HG02798 (cell line): Measurements from ENCODE around the gene ANKRD63.
A peak's percentile ranks its signal among the peaks of the same experiment; 100 is the strongest.

Experiments used
- ATAC-seq: cut with Tn5 transposase; IDR thresholded peaks from one replicate; pipeline ENCODE4 v1.9.1; 2021; ENCODE audit warnings: mild to moderate bottlenecking; ENCODE audit not compliant: unreplicated experiment, poor library complexity

The ANKRD63 gene

DNA sequence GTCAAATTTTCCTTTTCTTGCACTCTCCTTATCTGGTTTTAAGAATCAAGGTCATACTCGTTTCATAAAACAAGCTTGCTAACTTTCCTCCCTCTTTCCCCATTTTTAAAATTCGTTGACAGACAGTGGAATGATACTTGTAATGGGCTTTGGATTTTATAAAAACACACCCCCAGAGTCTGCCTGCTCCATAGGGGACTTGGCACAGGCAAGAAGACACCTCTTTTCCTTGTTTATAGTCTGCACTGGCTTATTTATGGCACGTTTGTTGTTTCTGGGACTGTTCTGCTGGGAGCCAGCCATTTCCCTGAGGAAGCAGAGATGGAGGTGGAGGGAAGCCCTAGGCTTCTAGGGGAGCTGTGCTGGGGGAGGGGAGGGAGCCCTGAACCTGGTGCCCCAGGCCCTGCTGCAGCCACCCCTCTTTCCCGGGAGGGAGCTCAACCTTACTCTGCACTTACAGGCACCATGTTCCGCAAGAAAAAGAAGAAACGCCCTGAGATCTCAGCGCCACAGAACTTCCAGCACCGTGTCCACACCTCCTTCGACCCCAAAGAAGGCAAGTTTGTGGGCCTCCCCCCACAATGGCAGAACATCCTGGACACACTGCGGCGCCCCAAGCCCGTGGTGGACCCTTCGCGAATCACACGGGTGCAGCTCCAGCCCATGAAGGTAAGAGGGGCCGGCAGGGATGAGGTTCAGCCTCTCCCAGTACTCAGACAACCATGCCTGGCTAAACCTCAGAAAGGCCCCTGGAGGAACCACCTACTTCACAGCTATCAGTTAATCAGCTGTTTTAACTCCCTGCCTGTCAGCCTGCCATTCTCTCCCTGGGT is 18.3 kb downstream of the ANKRD63 start:
- no peak for ATAC-seq

DNA sequence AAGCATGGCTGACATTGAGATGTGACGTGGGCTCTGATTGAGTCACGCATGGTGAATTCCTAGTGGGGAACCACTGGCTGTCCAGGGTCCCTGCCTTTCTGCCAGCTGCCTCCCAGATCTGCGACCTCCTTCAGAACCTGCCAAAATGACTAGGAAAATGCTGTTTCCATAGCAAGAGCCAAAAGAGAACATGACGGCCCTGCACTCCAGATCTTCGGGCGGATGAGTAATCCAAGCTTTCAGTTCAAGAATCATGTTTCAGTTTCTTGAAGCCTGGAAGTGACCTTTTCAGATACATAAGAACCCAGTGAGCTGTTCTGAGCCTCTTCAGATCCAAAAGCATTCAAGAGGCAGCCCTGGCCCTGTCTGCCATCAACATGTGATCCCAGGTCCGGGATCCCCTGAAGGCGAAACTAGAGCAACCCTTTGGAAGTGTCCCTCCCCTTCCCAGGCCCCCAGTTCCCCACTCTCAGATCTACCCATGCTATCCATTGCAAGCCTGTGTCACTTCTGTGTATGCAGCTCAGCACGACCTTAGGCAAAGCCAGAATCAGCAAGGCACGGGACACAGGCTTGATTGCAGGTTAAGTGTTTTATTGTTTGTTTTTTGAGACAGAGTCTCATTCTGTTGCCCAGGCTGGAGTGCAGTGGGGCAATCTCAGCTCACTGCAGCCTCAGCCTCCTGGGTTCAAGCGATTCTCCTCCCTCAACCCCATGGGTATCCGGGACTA is 19.7 kb downstream of the ANKRD63 start:
- ATAC-seq, result no peak

DNA sequence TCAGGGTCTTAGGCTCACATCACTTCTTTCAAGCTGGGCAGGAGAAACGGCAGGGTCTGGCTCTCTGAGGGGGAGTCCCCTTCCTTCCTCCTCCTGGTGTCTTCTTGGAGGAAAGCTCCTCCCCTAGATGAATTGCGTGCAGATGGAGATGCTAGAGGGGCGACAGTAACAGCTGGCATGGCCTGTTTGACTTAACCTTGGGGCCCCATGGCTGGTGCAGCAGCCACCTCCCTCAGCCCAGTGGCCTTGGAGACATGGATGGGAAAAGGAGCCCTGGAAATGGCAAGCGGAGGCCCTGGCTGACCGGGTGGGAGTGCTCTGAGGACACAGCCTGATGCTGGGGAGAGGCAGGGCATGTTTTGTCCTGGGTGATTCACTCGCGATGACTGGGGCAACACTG is 23.8 kb downstream of the ANKRD63 start:
- ATAC-seq, result no peak

DNA sequence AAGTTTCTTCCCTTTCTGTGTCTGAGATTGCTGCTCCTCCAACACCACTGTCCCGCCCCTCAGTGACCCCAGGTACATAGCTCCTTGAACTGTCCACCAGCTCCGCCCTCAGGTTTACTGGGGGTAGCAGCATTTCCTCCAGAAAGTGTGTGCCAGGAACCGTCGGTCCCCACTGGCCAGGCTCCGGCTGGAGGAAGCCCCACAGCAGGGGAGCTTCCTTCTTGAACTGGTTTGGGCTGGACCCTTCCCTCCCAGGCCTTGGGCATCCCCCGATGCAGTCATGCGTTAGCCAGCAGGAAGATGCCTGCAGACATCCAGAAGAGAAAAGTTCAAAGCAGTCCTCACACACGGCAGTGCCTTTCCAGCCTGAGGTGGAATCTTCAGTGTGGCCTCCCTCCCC is 24.3 kb downstream of the ANKRD63 start:
- no peak for ATAC-seq

DNA sequence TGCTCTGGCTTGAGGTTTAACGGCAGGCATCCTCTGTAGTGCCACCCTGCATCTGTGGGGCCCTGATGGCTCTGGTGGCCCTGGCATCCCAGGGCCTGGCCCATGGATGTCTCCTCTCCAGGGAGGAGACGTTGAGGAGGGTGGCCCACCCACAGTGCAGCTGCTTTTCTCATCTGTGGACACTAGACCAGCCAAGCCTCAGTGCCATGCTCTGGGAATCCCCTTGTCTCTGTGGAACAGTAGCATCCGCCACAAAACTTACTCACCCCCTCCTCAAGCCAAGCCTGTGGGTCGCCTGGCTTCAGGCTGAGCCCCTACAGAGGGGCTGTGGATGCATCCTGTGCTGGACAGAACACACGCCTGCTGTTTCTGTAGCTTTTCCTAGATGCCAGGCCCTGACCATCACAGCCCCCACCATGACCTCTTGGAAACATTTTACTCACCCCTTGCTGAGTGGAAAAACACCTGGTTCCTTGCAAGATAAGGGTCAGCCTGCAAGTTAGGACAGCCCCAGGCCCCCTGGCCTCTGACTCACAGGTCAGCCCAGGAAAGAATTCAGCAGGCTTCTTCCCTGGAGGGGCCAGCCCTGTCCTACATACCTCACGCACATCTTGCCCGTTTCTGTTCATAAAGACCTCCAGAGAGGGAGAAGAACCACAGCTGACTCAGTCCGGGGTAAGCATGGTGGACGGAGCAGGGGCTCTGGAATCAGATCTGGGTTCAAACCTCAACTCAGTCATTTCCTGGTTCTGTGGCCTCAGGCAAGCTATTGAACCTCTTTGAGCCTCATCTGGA is 25.0 kb downstream of the ANKRD63 start:
- ATAC-seq, result no peak

DNA sequence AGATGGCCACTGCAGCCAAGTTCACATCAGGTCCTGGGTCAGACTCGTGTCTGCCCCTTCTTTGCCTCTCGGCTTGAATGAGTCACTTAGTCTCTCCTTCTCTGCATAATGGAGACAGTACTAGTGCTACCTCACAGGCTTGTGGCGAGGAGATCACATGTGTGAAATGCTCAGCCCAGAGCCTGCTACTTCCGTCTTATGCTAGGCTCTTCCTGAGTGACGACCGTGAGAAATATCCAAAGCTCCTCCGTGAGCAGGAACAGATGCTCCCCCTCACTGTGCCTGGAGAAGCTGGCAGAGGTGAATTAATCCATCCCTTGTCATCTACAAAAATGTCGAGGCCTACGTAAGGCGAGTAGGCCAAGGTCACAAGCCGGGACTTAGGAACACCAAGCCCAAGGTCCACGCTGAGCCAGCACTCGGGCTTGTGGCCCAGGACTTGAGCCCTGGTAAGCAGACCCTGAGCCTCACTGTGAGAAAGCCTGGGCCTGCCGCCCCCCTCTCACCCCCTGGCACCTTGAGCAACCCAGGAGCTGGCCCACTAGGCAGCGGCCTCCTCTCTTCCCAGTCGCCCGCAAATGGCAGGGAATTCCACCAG is 26.1 kb downstream of the ANKRD63 start:
- peak; percentile 43 for ATAC-seq

DNA sequence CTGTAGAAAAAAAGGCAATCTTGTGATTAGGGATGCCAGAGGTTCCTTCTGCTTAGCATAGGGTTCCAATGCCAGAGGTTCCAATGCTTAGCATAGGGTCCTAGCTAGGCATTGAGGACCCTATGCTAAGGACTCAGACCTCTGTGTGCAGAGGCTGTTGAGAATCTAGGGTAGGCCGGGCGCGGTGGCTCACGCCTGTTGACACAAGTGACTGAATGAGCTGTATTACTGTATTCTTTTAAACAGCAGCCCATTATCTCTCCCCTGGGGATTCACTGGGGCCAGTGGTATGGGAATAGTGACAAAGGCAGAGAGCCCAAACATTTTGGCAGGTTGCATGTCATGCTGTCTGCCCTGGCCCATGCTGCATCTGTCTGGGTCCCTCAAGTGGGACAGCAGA is 27.8 kb downstream of the ANKRD63 start:
- no peak for ATAC-seq

DNA sequence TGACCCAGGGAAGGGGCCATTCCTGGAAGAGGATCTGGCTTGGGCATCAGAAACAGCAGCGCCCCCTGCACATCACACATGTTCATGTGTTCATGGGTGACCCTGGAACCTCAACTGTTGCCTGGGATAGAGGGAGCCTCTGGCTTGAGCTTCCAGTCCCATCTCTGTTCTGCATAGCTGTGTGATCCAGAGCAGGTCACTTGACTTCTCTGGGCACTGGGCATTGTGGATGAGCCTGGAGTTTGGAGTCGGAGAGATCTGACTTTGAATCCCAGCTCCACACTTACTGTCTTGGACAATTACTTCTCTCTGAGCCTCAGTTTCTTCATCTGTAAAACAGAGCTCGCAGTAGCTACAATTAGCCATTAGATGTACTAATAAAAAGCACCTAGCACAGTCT is 28.4 kb downstream of the ANKRD63 start:
- ATAC-seq, result no peak

DNA sequence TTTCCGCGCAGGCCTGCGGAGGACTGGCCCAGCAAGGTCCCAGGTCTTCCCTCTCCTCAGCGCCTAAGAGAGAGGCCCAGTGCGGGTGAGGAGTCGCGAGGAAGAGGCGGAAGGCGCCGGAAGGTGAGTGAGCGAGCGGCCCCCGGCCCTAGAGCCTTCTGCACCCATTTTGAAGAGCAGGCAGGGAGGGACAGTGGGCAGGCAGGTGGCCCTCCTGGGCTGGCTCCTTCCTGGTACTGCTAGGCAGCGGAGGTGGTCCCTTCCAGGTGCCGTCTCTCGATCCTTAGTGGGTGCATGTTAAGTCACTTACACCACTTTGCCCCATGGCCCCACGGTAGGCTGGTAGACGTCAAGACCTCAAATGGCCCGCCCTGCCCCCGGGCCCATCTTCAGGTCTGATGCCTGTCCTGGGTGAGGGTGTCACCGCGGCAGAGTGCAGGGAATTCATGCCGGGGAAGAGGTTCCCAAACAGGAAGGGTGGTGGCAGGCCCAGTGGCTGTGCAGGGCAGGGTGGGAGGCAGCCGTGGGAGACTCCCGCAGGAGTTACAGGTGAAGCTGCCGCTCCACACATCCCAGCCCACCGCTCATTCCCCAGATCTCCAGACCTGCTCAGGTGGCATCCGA is 29.6 kb downstream of the ANKRD63 start:
- ATAC-seq, result no peak

DNA sequence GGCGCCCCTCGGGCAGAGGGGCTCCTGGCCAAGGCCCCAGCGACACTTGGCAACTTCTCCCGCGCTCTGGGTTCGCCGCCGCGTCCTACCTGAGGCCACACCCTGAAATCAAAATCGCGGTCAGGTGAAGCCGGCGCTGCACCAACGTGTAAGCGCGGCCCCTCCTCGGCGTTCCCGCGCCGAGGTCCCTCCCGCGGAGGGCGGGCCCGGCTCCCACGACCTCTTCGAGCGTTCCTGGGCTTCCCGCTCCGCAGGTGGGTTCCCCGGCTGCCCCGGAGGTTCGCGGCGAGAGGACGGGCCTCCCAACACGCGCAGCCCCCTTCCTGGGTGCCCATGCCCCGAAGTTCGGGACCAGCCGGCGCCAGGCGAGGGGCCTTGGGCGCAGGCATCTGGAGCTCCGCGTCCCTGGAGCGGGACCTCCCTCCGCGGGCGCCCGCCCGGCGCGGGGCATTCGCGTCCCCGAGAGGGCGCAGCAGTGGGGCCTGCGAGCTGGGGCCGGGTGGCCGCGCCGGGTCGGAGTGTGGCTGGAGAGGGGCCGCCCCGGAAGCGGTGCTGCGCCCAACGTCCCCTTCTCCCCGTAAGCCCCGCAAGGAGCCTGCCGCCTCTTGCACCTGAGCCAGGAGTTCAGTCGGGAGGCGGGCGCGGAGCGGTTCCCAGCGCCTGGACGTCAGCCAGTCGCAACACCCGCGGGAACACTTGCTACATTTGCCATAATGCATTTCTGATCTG is 30.3 kb downstream of the ANKRD63 start:
- peak; percentile 38 for ATAC-seq

DNA sequence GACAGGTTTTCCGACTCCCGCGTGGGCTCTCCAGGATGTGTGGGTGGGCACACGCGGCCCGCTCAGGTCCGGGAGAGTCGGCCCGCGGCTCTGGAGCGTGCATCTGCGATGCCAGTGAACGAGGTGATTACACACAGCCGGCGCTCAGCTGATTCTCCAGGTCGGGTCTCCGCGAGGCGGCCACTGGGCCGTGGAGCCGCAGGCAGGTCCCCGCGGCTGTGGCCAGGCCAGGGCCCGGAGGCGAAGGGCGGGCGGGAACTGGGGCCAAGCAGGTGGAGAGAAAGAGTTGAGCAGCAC is 30.8 kb downstream of the ANKRD63 start:
- ATAC-seq, result no peak

DNA sequence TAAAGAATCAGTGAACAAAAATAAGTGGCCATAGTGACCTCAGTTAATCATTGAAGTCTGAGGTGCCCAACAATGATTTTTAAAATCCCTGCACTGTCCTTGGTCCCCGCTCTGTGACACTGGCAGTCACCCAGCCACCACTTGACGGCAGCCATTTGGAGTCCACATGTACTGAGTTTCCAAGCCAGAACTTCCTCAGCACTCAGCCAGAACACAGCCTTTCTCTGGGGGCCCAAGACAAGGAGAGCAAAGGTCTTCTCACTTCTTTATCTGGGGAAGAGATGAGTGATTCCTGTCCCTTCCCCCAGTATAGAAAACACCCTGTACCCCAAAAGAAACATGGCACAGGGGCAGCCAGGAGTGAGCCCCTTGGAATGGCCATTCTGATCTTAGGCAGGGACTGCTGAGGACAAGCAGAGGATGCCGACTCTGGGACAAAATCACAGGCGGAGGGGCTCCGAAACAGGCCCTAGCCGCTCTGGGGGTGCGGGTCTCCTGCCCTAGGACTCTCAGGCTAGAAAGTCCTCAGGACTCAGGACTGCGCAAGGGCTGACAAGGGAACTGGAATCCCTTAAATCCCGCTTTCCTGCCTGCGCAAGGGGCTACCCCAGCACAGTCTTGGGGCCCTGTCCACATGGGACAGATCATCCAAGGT is 31.3 kb downstream of the ANKRD63 start:
- no peak for ATAC-seq

DNA sequence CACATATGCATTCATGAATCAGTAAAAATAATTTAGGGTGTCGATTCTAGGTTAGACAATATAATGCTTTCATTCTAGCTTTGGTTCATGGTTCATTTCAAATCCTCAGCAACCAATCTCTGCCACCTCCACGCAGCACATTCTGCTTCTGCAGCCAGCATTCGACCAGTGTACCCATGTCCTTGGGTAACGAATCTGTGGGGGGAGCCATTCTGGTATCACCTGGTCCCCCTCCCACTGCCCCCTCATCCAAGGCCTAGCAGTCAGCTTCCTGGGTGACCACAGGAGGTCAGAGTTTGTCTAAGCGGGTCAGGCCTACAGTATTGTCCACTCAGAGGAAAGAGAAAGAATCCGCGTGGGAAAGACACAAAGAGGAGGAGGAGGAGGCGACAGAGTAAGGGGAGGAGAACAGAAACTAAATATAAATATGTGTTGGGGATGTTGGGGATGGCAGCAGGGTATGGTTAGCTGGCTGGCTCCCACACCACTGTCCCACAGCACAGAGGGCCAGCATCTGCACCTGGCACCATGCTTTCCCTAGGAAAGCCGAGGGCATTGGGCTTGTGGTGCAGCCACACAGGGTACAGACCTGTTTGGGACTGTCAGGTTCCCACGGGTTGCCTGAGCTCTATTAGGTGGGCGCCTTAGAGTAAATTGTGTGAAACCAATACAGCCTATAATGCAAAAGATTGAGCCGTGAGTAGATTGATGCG is 31.9 kb downstream of the ANKRD63 start:
- no peak for ATAC-seq

DNA sequence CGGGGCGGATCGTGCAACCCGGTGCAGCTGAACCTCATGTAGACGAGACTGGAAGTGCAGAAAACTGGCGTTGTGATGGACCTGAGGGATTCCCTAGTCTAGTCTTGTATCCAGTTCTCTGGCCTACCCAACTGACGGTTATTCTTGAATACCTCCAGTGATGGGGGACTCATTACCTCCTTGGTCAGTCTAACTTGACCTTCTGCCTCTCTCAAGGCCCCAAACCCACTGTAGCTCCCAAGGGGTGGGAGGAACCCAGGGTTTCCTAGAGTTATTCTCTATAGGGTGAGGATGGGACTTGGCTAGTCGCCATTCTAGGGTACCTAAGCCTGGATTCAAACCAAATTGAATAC is 32.6 kb downstream of the ANKRD63 start:
- ATAC-seq, result no peak

DNA sequence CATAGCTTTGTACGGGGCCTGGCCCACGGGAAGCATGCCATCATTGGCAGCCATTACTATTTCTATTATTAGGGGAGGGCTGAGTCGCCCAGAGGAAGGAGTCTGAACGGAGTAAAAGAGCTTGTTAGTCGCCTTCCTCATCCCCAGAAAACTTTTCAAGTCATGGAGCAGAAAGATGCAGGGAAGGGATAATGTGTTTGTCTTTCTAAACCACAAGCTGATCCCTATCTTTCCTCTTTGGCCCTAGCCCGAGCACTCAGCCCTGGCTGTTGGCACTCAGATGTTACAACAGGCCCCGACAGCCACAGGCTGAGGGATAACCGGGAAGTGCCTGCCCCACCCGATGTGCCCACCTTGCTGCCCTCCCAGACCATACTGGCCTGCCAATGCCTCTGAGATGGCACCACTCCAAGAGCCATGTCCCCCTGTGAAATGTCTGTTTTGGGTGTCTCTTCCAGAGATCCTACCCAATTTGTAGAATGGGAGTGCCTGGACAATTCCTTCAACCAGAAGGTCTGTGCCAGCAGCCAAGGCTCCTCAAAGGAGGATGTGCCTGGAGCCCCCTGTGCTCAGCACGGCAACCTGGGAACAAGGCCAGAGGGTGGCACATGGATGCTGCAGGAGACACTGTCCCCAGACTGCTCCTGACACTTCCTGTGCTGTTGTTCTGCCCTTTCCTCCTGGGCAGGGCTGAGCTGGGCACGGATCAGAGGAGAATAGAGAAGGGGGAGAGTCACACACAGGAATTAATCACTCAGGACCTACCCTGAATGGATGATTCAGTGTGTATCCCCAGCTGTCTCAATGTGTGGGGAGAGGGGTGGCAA is 33.2 kb downstream of the ANKRD63 start:
- no peak for ATAC-seq

DNA sequence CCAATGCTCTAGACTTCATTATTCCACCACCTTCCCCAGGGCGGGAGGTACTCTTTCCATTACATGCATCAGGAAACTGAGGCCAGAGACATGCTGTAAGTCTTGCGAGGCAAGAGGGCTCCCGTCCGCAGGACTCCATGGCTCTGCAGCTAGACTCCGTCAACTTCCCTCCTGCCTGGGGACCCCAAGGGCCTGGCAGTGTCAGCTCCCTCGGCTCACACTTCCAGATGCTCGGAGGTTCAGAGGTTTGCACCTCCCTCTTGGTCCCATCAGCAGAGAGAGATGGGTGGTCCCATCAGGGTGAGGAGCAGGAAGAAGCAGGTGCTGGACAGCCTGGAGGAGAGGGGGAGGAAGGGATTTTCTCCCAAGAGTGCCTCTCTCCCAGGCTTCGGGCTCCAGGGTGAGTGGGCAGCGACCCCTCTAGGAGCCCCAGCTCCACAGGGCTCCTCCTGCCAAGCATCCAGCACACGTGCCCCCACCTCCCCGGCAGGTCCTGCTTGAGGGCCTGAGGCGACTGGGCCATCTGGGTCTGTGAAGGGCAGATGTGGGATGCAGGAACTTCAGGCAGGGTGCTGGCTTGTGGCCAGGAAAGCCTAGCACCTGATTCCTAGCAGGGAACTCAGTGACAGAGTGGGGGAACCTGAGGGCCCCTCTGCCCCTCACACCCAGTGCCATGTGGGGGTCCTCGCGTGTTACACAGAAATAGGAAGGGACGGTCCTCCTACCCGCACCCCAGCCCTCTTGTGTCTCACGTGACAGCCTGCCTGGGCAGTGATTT is 34.7 kb downstream of the ANKRD63 start:
- ATAC-seq, result no peak

DNA sequence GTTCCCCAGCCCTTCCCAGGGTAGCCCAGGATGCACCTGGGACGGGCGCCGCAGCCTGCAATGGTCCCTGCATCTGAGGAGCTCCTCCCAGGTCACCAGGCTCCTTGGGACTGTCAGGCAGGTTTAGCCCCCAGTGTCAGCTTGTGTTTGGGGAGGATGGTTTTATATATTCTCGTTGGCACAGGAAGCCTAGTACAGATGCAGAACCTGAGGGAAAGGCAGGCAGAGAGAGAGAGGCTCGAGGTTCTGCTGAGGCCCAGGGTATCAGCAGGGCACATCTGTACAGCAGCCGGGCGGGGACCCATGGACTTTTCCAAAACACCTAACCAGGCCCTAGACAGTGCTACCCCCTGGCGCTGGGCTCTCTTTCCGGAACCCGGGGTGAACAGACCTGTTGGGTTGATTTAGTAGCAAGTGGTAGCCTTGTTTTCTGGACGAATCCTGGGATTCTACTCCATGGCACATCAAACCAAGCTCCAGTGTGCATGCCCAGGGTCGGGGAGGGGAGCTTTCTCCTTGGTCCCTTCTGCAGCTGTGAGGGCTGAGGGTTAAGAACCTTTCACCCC is 35.4 kb downstream of the ANKRD63 start:
- ATAC-seq, result no peak
